Left cardiac atrium (tissue), 4 donors: Measurements from ENCODE around the gene SREK1IP1. TPM values are rescaled to one million over a fixed set of nuclear protein-coding genes. Genes with fewer than 3 reads are reported as not detected.

Experiments used
- ATAC-seq, 2 donors: fragments of 200-7000 bp; cut with Tn5 transposase; one replicate each; pipeline ENCODE4 v1.9.1; 2020; ENCODE audit warnings: mild to moderate bottlenecking in 2 of 2, moderate library complexity in 2 of 2
- DNase-seq: peaks from one replicate; pipeline ENCODE4 v3.0.0-alpha.2; 2020
- intact Hi-C, 2 donors: fragments of 100-400 bp; cut with DNase I; formaldehyde crosslinking; loops; one replicate each; pipeline versions ENCODE4 v1.14.1 to v1.15.1; 2022 to 2023
- total RNA-seq, 2 donors: library from RNA; stranded (reverse); fragmentation: NEBNext Ultra II Directional; extraction: Animal tissue kit (Norgen Biotek cat#: 25700); gene quantifications; one replicate each; pipeline ENCODE4 v1.2.1, GENCODE V29; 2021
- donor health status: DM: no; HTN: yes; CAD: no.
- donor health status: DM: no; HTN: yes; CAD: no; lungs with severe emphysema.
- donor health status: DM: yes; HTN: yes; CAD: no.
- donor health status: Dilated cardiomyopathy.

The SREK1IP1 gene
- total RNA-seq, 2 donors from 2014 or later, result 12.7 to 12.9 TPM

DNA sequence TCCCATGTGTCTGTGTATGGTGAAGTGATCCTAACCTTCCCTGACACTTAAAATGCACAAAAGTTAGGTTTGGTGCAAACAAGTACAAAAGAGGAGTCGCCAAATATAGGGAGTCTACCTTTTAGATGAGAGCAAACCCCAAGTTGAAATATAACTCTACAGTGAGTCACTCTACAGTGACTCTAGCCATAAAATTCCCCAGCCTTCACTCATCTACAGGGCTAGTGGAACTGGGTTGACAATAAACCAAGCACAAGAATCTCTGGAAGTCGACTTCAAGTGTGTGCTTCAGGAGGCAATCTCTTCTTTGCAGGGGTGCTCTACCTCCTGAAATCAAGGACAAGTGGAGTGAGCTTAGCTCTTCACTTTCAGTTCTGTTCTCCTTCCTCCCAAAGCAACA is 74.9 kb downstream of the SREK1IP1 start:
- ATAC-seq, result no peak
- DNase-seq, result no peak
- intact Hi-C loops, result no loop called here

DNA sequence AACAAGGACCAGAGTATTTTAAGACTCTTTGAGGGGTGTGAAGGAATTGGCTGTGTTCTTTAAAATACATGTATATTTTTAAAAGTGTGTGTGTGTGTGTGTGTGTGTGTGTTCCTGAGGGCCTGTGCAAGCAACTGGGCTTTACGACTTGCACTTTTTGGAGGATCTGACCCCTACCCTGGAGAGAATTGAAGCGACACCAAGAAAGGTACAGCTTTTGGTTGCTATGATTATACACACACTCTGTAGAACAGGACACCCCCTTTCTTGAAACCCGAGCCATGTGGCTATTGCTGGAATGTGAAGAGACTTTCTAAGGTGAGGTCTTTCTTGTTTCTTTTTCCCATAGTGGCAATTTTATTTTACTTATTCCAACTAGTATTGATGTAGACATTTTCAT is 77.2 kb downstream of the SREK1IP1 start:
- DNase-seq (no peak), ATAC-seq (no peak)
- intact Hi-C loops, result no loop called here

DNA sequence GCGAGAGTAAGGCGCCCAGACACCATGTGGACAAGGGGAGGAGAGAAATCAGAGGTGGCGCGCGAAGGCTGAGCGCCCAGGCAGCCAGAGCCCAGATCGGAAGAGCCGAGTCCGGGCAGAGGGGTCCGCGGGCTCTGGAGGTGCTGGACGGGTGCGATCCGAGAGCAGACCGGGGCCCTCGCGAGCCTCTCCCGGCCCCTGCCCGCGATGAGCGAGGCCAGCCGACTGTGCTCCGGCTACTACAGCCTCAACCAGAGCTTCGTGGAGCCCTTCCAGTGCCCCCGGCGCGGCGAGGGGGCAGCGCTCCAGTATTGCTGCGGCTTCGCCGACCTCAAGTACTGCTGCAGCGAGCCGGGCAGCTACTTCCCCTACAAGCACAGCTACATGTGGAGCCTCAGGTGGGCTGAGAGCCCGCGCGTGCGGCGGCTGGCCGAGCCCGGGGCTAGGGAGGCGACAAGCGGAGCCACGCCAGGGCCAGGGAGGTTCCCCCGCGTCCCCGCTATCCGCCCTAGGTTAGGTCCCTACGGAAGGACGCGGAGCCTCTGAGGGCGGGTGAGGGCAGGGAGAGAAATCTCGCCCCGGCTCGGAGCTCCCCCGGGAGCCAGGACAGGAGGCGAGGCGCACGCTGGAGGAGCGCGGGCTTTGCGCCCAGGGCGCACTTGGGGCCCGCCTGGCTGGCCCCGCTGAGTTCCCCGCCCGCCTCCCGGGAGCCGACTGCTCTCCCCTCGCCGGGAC is 77.9 kb downstream of the SREK1IP1 start, which contains the start of gene SHISAL2B:
Gene SHISAL2B (plus strand): TSS at position 87 of the 735 bp plus-strand sequence. CDS start 121 bp downstream, at position 208.
- no peak for DNase-seq
- intact Hi-C loops, result no loop called here
- ATAC-seq, result peak; percentile 5 to 15

DNA sequence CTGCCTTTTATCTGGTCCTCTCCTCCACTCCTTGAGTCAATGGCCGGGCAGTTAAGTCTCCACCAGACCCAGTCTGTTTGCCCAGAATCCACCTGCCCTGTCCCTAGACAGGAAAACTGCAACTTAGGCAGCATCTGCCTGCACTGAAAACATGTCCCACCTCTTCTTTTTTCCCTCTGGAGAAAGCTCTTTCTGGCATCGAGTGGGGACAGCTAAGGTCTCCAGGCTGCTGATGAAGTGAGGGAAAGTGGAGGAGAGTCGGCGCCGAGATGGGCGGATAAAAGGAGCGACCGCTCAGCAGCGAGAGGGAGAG is 78.4 kb downstream of the SREK1IP1 start:
- no peak for ATAC-seq
- intact Hi-C loops, result no loop called here
- no peak for DNase-seq

DNA sequence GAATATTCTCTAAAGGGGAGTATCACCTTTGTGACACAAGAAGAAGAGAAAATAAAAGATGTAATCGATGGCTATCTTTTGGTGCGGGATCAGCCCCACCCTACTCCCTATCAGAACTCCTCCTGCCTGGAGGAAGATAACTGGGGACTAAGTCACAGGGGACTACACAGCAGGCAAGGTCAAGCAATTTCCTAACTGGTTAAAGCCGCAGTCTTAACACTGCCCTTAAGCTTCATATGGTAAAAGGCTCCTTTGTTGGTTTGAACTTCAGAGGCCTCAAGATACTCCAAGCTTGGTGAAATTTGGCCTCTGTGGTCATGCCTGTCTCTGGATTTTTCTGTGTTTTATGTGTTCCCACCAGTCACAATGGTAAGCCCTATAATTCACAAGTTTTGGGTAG is 79.5 kb downstream of the SREK1IP1 start:
- intact Hi-C loops, result no loop called here
- ATAC-seq (no peak), DNase-seq (no peak)

DNA sequence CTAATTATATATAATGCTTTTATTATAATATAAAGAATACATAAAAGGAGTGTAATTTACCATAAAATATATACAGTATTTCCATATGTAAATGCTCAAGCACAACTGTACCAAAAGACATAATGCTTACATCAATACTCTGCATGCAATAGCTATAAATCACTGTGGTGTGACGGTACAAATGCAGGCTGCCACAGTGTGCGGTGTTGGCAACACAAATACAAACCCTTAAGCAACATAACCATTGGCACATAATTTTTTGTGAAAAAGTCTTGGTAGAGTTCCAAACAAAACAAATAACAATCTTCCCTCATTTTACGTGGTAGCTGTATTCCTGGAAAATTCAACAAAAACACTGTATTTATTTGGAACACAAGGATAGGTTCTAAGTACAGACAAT is 80.1 kb downstream of the SREK1IP1 start:
- no peak for DNase-seq
- ATAC-seq, result no peak
- intact Hi-C loops, result no loop called here

DNA sequence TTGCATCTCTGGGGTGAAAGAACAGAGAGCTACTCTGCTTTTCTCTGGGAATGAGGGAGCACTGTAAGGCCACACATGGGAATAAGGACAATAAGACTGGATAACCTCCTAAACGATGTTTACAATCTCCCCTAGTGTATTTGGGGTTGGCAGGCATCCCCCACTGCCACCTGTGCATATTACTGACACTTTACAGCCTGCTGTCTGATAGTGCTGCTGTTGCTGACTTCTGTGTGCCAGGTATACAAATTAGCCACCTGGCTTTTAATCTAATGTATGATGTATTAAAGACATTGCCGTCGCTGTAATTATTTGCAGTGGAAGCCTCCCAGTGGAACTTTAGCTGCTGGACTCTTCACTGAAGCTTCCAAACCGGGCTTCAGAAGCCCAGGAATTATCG is 82.6 kb downstream of the SREK1IP1 start:
- intact Hi-C loops, result no loop called here
- ATAC-seq (no peak), DNase-seq (no peak)

DNA sequence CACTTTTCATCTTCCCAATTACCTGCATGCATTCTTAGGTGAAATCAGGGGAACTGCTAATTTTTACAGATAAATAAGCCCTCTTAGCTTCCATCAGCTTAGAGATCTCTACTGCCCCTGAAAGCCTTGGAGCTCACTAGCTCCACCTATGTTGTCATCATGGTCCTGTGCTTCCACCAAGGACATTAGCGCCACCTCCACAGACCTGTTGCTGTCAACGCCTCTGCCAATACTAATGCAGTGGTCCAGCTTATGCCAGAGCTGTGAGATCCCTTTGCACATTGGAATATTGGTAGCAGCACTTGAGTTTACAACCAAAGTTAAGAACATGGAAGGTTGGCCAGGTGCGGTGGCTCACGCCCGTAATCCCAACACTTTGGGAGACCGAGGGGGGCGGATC is 85.9 kb downstream of the SREK1IP1 start:
- ATAC-seq (no peak), DNase-seq (no peak)
- intact Hi-C loops, result no loop called here

DNA sequence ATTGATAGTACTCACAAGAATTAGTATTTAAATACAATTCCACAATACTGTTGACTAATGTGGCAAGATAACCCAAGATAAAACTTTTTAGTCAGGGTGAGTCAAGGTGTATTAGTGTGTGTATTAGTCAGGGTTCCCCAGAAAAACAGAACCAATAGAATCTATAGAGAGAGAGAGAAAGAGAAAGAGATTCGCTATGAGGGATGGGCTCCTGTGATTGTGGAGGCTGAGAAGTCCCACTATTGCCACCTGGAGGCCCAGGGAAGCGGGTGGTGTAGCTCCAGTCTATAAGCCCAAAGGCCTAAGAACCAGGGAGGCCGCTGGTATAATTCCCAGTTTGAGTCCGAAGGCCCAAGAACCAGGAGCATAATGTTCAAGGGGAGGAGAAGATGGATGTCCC is 88.2 kb downstream of the SREK1IP1 start:
- intact Hi-C loops, result no loop called here
- ATAC-seq, result no peak
- DNase-seq, result no peak

DNA sequence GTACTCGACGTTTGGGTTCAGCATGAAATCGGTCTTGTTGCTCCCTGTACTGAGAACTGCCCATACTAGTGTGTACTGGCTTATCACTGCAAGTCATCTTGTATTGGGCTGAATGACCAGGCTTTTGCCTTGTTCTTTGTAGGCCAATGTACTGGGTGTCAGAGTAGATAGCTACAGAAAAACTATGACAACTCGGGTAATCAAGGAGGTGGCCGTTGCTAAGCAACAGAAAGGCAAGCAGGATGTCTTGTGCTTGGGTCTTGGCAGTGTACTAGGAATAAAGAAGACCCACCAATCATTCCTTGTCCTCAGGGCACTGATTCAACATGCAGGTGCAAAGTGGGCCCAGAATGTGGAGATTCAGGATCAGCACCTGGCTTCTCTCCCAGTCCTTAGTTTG is 90.1 kb downstream of the SREK1IP1 start:
- no peak for ATAC-seq
- intact Hi-C loops, result no loop called here
- no peak for DNase-seq

DNA sequence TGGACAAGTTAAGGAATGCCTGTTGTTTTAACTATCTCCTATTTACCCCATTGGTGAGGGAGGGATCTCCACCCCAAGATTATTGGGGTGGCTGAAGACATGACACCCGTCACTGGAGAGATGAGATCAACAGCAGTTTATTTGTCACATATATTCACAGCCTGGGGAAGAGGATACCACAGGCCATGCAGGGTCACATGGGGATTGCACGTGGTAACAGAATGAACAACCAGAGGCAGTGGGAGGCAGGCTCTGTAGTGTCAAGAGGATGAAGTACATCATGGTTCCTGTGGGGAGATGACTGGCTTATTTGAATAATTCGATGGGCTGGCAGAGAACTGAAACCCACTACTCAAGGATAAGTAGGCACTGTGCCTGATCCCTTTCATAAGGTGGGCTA is 96.8 kb downstream of the SREK1IP1 start:
- intact Hi-C loops, result no loop called here
- no peak for ATAC-seq
- DNase-seq, result no peak

DNA sequence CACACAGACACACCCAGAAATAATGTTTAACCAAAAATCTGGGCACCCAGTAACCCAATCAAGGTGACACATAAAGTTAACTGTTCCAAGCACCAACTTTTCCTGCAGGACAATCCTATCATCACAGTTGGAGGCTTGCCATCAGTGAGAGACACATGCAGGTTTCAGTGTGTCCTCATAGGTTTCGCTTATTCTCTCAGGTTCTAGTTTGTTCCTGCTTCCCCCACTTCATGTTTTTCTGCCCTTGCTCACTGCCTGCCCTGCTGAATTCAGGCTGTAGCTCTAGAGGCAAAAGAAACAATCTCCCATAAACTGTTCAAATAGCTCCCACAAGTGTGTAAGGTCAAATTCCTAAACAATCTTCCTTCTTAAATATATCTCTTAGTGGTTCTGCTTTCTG is 98.2 kb downstream of the SREK1IP1 start:
- ATAC-seq, result no peak
- intact Hi-C loops, result no loop called here

More for the DNA sequence above, 98.2 kb downstream of the SREK1IP1 start:
- DNase-seq, result no peak

Other genes with a start within 250 kb of the SREK1IP1 start
- gene SHISAL2B, start 78.2 kb downstream of the SREK1IP1 start, total RNA-seq, result not detected
- 10 to 100 TPM; 20.2 to 22.3 TPM for gene CWC27, start 239 bp upstream of the SREK1IP1 start, total RNA-seq